OCI-LY7 (cell line): ENCODE measurements around the gene FBXO47. TPM values are rescaled to one million over a fixed set of nuclear protein-coding genes. Genes with fewer than 3 reads are reported as not detected.
"Not testable (repeated sequence)": the region's sequence is repeated elsewhere in the genome, so short reads cannot be mapped to it uniquely, and the experiment has no call there.

ENCODE experiments used
- BruUV-seq: library from RNA; stranded (reverse); fragments of 400-500 nt; replicated peaks from 2 replicates; lab custom pipeline; 2021; lab: Mats Ljungman, UMichigan
- CTCF ChIA-PET: fragments of 300-600 bp; sonication (Branson Sonifier 250); formaldehyde crosslinking; loops from one replicate; lab custom pipeline; 2022; ENCODE audit warnings: antibody characterized with exemption; ENCODE audit not compliant: unreplicated experiment; lab: Charles Lee
- POLR2A ChIA-PET: fragments of 300-600 bp; sonication (Branson Sonifier 250); formaldehyde crosslinking; loops from one replicate; lab custom pipeline; 2022; ENCODE audit warnings: antibody characterized with exemption; lab: Charles Lee
- DNase-seq: peaks from one replicate; pipeline ENCODE4 v3.0.0-alpha.2; 2015; ENCODE audit warnings: low spot score
- H2AFZ ChIP-seq: fragments of 200-600 bp; sonication (generic), shearing (Covaris generic); 2 replicates; pipeline ENCODE4 v1.6.1; 2014; ENCODE audit warnings: mild to moderate bottlenecking, antibody characterized with exemption, low read length, moderate library complexity
- H3K27ac ChIP-seq: fragments of 200-600 bp; sonication (generic); 2 replicates; pipeline ENCODE4 v1.5.1; 2014; ENCODE audit warnings: mixed run types, low read depth, mild to moderate bottlenecking, moderate library complexity, low read length, inconsistent platforms; ENCODE audit not compliant: poor library complexity, severe bottlenecking
- H3K36me3 ChIP-seq: fragments of 200-600 bp; sonication (generic); 2 replicates; pipeline ENCODE4 v1.6.1; 2014; ENCODE audit warnings: mild to moderate bottlenecking, antibody characterized with exemption, low read length, moderate library complexity, mixed read lengths; ENCODE audit not compliant: insufficient read depth
- H3K4me1 ChIP-seq: fragments of 200-600 bp; sonication (generic); 2 replicates; pipeline ENCODE4 v1.5.1; 2014; ENCODE audit warnings: mild to moderate bottlenecking, low read length; ENCODE audit not compliant: insufficient read depth, poor library complexity, severe bottlenecking
- H3K4me2 ChIP-seq: fragments of 200-600 bp; sonication (generic); 2 replicates; pipeline ENCODE4 v1.6.1; 2014; ENCODE audit warnings: mild to moderate bottlenecking, low read length
- H3K4me3 ChIP-seq: fragments of 200-600 bp; sonication (generic); 2 replicates; pipeline ENCODE4 v1.5.1; 2014; ENCODE audit warnings: mild to moderate bottlenecking, low read depth, low read length; ENCODE audit not compliant: poor library complexity, severe bottlenecking
- H3K79me2 ChIP-seq: fragments of 200-600 bp; sonication (generic); 2 replicates; pipeline ENCODE4 v1.6.1; 2016; ENCODE audit warnings: low read depth, mild to moderate bottlenecking, low read length, moderate library complexity, mixed read lengths; ENCODE audit not compliant: insufficient read depth
- H3K9me2 ChIP-seq: fragments of 200-600 bp; sonication (generic); 2 replicates; pipeline ENCODE4 v1.6.1; 2016; ENCODE audit warnings: mild to moderate bottlenecking, low read length, mixed read lengths; ENCODE audit not compliant: insufficient read depth
- H3K9me3 ChIP-seq: fragments of 200-600 bp; sonication (generic); 2 replicates; pipeline ENCODE4 v1.6.1; 2014; ENCODE audit warnings: mild to moderate bottlenecking, mixed run types, low read length, mixed read lengths
- H4K20me1 ChIP-seq: fragments of 200-600 bp; sonication (generic); 2 replicates; pipeline ENCODE4 v1.6.1; 2014; ENCODE audit warnings: mild to moderate bottlenecking, antibody characterized with exemption, low read length, moderate library complexity, mixed read lengths; ENCODE audit not compliant: insufficient read depth
- CTCF ChIP-seq: fragments of 200-600 bp; sonication (generic); conservative IDR thresholded peaks from 2 replicates; pipeline ENCODE4 v1.5.1; 2014; ENCODE audit warnings: mild to moderate bottlenecking, antibody characterized with exemption, low read length, moderate library complexity, mixed read lengths
- EZH2phosphoT487 ChIP-seq: fragments of 200-600 bp; sonication (generic); IDR thresholded peaks from 2 replicates; pipeline ENCODE4 v1.6.1; 2018; ENCODE audit warnings: low read depth, borderline replicate concordance, mild to moderate bottlenecking, mixed run types, antibody characterized with exemption, low read length, moderate library complexity, mixed read lengths
- intact Hi-C: fragments of 100-400 bp; cut with micrococcal nuclease; formaldehyde crosslinking; loops from one replicate; pipeline ENCODE4 v1.10.0; 2022; ENCODE audit not compliant: unreplicated experiment
- total RNA-seq, 2 experiments: library from RNA; depleted of rRNA in 1 of 2; stranded (reverse); fragments of >200 nt in 1 of 2; shearing (Covaris generic) in 1 of 2; gene quantifications; 2 replicates each; pipeline ENCODE4 v1.2.3, GENCODE V29; 2014 to 2022

The FBXO47 gene
- total RNA-seq, 2 experiments from 2014 or later = 0.13 TPM; not detected in 1

- Histone ChIP-seq H4K20me1 (no peaks in the 10 kb centered on the region), H2AFZ (peak overlapping the region; percentile 68; the same call in 1 of the 2 replicates), H3K4me2 (peak overlapping the region; percentile 44), H3K9me3 (no peaks in the 10 kb centered on the region), H3K27ac (peak overlapping the region; percentile 37), H3K79me2 (no peaks in the 10 kb centered on the region), H3K4me1 (peaks cover 33% of the 10 kb centered on the region), H3K36me3 (no peaks in the 10 kb centered on the region), H3K9me2 (no peaks in the 10 kb centered on the region), H3K4me3 (no peak overlapping the region)
- ChIA-PET CTCF (no interaction called here), POLR2A (interaction anchor here (0.5 to 1.1 kb wide), 5 partner anchors 15 to 347 kb away, joined by 3 to 6 read pairs (median 4); no protein-coding TSS in a partner anchor)
- TF ChIP-seq EZH2phosphoT487 (no peak), CTCF (no peak)
- intact Hi-C loops = no loop called here
- no TSS peak for BruUV-seq
- no peak for DNase-seq
These were observed 8.4 kb downstream of the FBXO47 start for GRCh38 chr17:38958756-38959155.

- POLR2A ChIA-PET = interaction anchor here (0.6 to 1.1 kb wide), 4 partner anchors 15 to 348 kb away, joined by 3 to 5 read pairs (median 4); no protein-coding TSS in a partner anchor
- peak overlapping the region; percentile 30; the same call in 1 of the 2 replicates for H3K4me2 ChIP-seq
- H4K20me1 ChIP-seq = no peaks in the 10 kb centered on the region
- H3K79me2 ChIP-seq = no peaks in the 10 kb centered on the region
- H3K9me2 ChIP-seq = no peaks in the 10 kb centered on the region
- H2AFZ ChIP-seq = peak overlapping the region; percentile 68
- no peak for DNase-seq
- H3K4me1 ChIP-seq = peaks cover 33% of the 10 kb centered on the region
- BruUV-seq = no TSS peak
- H3K4me3 ChIP-seq = no peak overlapping the region
- no peaks in the 10 kb centered on the region for H3K9me3 ChIP-seq
- intact Hi-C loops = no loop called here
- no peak overlapping the region for H3K27ac ChIP-seq
- TF ChIP-seq CTCF (no peak), EZH2phosphoT487 (no peak)
- CTCF ChIA-PET = no interaction called here
- no peaks in the 10 kb centered on the region for H3K36me3 ChIP-seq
These were observed 8.9 kb downstream of the FBXO47 start for GRCh38 chr17:38958326-38958725.

- H3K27ac ChIP-seq, DNase-seq, H3K79me2 ChIP-seq, POLR2A ChIA-PET, CTCF ChIA-PET, H3K4me3 ChIP-seq, H3K4me1 ChIP-seq, H3K36me3 ChIP-seq, H4K20me1 ChIP-seq, H3K9me2 ChIP-seq, BruUV-seq, H3K4me2 ChIP-seq, H3K9me3 ChIP-seq, H2AFZ ChIP-seq, intact Hi-C loops: not testable (repeated sequence)
These were observed 13.4 kb downstream of the FBXO47 start for GRCh38 chr17:38953800-38954199.
